GM21360 (cell line): ENCODE results near the gene DYSF.

Source experiments
- ATAC-seq: cut with Tn5 transposase; IDR thresholded peaks from one replicate; pipeline ENCODE4 v1.9.1; 2021; ENCODE audit warnings: mild to moderate bottlenecking, moderate library complexity; ENCODE audit not compliant: unreplicated experiment

The DYSF gene

DNA sequence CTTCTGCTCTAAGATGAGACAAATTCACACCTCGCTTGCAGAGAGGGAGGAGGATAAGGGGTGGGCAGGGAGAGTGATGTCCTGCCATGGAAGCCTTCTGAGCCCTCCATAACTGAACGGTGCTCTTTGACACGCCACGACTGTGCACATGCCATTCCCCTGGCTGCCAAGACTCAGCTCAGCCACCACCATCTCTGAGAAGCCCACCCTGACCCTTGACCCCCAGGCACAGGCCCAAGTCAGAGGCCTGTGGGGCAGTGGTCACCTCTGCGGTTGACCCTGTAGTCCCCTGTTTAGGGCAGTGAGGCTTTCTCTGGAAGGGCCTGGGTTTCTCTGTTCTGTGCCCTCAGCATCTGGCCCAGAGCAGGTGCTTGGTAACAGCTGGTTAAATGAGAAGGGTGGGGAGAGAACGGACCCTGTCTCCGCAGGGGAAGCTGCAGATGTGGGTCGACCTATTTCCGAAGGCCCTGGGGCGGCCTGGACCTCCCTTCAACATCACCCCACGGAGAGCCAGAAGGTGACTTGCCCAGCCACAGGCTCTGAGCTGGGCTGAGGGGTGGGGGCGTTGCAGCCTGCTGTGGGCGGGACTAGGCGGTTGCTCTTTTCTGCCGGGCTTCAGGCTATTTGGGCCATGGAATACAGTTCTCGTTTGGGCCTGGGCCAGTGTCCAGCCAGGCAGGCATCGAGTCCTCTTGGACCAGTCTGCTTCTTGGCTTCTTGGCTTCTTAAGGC is 215.1 kb downstream of the DYSF start:
- no peak for ATAC-seq

DNA sequence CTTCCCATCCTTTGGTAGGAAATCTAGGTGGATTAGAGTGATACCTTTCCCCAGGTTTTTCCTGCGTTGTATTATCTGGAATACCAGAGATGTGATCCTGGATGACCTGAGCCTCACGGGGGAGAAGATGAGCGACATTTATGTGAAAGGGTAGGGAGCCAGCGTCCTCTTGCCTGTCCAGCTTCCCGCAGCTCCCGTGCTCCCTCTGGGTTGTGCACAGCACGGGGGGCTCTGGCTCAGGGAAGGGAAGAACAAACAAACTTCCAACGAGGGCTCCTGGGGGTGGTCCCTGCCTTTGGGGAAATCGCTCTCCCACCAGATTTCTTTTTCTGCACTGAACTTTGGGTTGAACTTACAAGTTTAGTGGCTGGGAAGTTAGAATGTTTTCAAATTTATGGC is 215.7 kb downstream of the DYSF start:
- ATAC-seq = no peak

DNA sequence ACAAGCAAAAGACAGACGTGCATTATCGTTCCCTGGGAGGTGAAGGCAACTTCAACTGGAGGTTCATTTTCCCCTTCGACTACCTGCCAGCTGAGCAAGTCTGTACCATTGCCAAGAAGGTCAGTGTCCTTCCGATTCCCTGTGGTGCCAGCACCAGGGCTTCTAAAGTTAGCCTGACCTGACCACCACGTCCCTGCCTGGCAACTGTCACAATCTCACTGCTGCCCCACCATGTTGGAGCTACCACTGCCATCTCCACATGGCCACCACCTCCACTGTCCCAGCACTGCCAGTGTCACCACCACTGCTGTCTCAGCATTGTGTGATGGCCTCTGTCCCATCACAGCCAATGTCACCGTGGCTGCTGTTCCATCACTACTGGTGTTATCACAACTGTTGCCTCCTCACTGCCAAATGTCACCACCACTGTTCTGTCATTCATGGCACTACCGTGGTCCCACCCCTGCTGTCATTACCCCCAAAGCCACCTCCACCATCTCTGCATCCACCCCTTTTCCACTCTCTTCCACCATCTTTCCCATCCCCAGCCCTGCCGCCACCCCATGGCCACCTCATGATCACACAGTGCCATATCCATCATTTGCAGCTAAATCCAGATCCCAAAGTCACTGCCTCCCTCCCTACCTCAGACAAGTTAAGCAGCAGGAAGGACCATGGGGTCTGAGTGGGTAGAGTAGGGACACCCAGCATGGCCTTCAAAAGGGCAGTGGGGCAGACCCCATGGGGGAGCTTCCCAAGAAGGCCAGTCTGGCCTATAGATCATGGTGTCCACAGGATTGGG is 216.5 kb downstream of the DYSF start:
- ATAC-seq = no peak

DNA sequence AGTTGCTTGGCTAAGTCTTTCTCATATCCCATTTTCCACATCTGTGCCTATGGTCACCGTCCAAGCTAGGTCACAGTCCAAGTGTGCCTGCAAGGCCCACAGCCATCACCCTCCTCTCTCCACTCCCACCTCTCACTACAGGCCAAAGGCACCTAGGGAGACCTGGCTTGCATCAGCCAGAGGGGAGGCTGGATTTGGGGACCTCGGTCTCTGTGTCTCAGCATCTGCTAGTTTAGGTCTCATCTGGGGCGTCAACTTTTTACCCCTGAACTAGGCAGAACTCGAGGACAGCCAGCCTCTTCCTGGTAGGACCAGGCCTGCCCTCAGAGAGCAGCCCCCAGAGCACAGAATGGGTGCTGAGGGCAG is 217.1 kb downstream of the DYSF start:
- no peak for ATAC-seq

DNA sequence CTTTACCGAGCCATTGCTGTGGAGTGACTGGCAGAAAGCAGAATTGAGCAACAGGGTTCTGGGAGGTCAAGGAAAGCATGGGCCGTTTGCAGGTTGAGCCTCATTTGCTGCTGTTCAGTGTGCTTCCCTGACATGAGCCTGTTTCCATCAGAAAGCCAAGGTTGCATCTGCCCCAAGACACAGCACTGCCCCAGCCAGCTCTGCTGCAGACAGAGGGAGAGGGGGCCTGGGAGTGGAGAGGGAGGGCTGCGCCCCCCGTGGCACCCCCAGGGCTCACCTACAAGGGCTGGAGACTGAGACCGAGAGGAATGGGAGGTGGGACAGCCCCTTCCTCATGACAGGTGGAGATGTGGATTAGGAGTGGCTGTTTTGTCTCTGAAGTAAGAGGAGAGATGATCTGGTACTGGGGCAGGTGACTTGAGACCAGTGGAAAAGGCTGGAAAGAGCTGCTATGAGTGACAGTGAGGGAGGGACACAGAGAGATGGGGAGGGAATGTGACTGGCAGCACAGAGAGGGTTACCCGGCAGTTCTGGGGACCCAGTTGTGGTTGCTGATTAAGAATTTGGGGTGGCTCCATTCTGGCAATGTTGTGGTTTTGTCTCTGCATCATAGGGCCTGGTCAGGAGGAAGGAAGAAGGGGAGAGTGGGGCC is 218.0 kb downstream of the DYSF start:
- ATAC-seq = no peak

DNA sequence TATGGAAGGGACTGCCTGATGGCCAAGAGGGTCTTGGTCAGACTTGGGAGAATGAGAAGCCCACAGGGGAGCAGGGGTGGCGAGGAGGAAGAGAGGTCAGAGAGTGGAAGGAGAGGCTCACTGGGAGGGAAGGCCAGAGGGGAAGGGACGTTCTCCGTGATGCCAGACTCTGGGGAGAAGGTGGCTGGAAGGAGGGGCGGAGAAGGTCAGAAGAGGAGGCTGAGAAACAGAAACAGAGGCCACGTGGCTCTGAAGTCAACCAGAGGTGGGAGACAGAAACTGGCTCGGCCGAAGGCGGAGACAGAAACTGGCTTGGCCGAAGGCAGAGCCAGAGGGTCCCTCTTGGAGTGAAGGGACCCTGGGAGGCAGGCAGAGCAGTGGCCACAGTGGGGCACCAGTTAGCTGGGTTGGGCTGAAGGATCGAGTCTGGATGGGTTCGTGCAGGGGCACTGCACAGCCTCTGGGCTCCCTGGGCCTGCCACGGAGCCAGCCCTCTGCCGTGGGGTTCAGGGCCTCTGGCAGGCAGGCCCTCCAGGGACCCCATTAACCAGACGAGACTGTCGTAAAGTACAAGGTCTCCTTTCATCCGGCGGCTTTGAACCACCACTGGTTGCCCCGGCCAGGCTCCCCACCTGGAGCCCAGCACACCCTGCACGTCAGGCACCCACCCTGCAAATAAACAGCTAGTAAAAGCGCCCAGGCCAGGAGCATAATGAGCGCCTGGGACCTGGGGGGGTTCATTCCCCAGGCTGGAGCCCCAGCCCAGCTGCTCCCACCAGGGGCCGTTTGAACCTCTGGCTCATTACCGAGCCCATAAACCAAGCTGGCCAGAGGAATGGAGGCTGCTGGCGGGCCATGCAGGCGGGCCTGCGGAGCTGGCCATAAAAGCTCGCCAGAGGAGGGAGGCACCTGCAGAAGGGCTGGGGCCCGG is 218.8 kb downstream of the DYSF start:
- ATAC-seq = no peak

DNA sequence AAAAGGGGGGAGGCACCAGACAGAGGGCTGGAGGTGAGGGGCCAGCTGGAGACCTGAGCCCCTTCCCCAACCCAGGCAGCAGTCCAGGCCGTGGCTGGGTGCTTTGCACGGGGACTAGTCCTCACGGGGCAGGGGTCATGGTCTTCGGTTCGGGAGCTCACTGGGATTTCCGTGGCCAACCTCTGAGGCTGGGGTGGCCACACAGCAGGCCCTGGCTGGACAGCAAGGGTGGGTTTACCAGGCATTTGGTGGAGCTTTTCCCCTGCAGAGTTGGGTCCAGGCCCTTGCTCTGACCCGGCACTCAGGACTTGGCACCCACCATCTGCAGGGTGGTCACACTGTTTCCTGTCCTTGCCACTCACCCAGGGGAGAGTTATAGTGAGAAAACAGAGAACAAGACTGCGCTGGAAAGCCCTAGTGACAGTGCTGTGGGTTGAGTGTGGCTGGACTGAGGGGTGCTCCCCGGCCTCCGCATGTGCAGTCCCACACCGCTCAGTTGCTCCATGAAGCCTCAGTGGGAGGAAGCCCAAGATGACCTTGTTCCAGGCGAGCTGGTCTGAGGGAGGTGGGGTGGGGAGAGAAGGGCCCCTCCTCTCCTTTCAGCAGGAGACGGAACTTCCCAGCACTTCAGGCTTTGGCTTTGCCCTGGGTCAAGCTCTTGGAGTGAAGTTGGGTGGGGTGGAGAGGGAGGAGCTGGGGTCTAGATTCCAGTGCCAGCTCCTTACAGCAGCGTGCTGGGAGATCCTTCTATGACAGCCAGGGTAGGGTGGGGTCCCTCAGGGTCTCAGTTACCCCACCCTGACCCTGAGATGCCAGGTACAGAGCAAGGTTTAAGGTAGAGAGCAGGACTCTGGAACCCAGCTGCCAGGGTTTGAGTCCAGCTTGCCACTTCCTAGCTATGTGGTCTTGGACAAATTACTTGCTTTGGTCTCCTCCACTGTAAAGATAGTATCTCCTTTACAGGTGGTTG is 219.8 kb downstream of the DYSF start:
- no peak for ATAC-seq

DNA sequence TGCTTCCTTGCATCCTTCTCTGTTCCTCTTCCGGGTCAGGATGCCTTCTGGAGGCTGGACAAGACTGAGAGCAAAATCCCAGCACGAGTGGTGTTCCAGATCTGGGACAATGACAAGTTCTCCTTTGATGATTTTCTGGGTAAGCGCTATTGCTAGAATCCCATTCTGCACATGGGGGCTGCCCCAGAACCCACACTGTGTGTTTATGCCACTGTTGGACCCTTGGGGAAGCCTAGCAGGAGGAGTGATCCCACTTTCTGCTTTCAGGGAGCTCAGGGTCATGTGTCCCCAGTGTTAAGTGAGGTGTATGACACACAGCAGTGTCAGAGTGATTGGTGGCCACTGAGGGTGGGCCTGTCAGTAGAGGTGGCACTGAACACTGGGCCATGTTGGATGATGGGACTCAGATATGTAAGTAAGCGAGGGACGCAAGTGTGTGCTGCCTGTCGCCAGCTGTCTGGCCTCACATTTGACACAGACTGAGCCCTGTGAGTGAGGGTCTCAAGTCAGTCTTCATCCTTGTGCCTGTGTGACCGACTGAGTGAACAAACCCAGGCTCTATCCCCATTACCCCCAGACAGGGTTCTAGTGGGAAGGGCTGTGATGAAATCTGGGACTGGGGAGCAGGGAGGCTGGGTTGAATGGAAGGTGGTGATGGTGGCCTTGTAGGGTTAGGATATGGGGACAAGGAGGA is 220.9 kb downstream of the DYSF start:
- no peak for ATAC-seq

DNA sequence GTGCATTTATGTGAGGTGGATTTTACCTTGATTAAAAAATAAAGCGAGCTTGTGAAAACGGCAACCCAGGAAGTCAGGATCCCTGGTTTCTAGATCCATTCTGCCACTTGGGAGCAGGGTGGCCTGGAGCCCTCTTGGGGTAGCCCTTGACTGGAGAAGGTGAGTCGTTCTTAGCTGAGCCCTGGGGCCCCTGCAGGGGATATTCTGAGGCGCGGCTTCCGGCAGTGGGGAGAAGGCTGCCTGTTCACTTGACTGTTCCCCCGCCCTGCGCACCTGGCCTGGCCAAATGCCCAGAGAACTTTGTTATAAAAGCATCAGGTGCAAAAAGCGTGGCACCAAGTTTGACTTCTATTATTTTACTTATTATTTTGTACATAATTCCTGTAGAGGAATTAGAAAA is 221.9 kb downstream of the DYSF start:
- no peak for ATAC-seq

DNA sequence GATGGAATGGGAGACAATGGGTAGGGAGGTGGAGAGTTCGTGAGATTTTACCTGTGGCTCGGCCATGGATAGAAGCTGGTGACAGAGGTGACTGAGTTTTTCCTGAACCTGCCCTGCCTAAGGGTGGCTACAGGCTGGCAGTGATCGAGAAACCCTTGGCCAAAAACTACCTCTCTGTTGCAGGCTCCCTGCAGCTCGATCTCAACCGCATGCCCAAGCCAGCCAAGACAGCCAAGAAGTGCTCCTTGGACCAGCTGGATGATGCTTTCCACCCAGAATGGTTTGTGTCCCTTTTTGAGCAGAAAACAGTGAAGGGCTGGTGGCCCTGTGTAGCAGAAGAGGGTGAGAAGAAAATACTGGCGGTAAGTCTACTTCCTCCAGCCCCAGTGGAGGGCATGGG is 225.5 kb downstream of the DYSF start:
- ATAC-seq = no peak

DNA sequence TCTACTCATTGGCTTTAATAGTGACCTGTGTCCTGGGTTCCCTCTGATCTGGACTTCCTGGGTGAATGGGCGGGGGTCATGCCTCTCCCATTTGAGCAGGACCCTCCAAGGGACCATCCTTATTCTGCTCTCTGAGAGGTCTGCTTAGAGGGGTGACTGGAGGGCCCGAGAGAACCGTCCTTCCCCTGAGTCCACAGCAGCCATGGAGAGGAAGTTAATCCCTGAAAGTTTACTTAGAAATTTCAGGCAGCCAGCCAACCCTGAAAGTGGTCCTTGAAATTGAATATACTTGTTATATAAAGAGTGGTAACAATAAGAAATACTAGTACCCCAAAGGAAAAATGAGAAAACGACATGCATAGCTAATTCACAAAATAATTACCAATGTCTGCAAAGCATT is 226.1 kb downstream of the DYSF start:
- no peak for ATAC-seq

DNA sequence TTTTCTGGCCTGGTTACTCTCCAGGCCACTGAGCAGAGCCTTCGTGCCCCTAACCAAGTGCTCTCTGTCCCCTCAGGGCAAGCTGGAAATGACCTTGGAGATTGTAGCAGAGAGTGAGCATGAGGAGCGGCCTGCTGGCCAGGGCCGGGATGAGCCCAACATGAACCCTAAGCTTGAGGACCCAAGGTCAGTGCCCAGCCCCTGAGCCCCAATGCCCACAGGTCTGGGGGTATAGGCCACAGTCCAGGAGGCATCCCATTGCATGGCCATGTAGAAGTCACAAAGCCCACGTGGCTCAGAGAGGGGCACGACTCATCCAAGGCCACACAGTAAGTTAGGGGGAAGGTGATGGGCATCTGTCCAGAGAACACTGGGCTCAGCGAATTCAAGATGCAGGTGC is 227.6 kb downstream of the DYSF start:
- no peak for ATAC-seq

DNA sequence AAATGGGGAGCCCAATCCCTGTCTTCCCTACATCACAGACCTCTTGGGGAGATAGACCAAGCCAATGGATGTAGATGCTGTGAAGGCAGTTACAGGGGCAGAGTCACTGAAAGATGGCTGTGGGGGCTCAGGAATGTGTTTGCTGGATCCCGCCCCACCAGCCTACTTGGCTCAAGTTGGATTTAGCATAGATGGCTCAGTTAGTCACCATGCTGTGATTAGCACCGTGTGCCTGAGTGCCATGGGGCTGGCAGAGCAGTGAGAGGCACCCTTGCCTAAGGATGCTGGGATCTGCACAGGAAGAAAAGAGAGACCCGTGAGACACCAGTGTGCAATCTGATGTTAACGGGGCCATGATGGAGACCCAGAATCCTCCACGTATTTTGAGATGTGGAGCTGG is 228.3 kb downstream of the DYSF start:
- ATAC-seq = no peak

DNA sequence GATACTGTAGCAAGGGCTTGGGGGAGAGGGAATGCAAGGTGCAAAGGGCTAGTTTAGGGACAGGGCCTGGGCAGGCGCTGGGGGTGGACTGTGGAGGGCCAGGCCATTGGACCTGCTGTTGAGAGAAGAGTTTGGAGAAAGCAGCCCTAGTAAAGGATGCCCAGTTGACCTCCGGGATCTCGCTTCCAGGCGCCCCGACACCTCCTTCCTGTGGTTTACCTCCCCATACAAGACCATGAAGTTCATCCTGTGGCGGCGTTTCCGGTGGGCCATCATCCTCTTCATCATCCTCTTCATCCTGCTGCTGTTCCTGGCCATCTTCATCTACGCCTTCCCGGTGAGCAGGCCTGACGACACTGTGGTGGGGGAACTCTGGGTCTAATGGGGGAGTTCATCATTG is 229.0 kb downstream of the DYSF start:
- no peak for ATAC-seq

DNA sequence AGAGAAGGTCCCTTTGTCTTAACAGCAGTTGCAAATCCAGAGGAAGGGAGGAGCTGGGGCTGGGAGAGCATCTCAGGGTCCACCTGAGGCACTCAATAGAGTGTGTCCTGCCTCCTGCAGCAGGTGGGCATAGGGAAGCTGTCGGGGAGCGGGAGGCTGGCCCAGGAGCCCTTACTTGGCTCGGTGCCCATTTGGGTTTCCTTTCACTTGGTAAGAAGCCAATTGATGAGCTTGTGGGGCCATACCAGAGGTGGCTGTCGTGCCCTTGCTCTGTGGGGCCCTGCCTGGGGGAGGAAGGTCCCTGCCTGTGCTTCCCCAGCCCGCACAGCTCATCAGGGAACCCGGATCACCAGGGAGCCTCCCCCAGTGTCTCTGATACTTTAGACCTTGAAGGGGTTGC is 229.7 kb downstream of the DYSF start:
- no peak for ATAC-seq

DNA sequence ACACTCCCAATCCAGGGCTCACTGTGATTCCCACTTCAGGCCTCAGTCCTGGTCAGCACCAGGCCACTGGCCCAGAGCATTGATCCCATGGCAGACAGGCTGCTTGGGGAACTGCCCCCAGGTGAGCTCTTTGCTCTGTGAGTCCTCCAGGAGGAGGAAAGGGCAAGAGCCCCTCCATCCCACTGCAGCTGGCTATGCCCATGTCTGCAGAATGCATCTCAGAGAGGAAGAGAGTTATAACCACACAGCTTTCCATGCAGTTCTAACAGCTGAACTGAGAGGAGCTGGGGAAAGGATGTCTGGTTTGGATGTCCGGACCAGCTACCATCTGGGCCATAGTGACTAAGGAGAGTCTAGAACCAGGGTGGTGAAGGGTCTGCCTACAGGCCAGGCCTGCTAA is 230.3 kb downstream of the DYSF start:
- ATAC-seq = no peak

DNA sequence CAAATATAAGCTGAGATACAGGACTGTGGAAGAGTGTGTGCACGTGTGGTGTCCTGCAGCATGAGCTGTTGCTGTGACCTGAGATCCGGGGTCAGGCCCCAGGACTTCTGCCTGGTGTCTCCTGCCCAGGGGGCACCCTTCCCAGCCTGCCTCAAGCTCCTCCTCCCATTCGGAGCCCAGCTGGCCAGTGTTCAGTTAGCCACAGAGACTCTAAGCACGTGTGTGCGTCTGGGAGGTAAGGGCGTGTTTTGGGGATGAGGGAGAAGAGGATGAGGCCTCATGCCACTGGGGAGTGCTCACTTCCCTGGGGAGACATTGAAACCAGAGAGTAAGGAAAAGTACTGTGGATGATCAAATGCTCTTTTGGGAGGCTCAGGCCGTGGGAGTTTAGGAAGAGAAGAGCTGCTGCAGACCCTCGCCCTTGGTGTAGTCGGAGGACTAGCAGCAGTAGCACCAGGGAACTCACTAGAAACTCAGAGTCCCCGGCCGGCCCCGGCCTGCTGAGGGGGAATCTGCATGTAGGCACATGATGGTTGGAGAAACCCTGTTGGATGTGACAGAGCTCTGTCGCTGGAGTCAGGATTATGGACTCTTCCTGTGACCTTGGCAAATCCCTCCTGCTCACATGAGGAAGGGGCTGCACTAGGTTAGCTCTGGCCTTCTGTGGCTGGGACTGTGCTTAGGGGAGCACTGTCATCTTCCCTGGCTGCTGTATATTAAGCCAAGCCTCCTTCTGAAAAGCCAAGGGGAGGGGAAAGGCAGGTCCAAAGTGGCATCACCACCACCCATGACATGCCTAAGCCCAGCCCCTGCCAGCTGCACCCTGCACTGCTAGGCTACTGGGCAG is 231.1 kb downstream of the DYSF start:
- no peak for ATAC-seq

DNA sequence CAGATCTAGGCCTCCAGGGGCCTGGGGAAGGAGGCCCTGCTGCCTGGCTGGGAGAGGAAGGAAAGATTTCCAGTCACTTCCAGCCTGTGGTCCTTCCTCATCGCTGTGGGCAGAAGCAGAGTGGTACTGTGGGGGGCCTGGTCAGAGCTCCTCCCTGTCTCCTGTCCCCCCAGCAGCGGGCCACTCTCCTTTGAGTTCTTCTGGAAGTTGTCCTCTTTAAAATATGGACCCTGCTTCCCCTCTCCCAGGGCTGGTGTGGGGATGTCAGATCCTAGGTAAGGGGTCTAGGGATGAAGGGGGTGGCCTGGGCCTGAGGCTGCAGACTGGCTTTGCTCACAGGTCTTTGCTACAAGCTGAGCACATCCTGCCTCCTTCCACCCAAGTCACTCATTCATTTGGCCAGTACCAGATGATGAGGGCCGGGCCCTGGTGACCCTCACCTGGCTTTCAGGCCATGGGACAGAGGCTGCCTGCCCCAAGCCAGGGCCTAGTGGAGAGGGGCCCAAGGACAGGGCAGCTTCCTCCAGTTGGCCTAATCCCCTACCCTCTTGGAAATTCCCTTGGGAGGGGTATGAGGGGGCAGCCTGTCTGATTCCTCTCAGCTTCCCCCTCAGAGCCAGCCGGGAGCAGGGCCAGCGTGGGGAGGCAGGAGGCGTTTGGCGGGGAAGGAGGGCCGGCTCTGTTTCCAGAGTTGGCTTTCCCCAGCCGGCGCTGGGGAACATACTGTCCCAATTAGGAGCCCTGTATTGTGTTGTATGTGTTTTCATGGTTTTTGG is 231.9 kb downstream of the DYSF start:
- no peak for ATAC-seq
